Uterus (tissue), 4 donors: Measurements from ENCODE around the gene WDR55. TPM values are rescaled to one million over a fixed set of nuclear protein-coding genes. Genes with fewer than 3 reads are reported as not detected.
A peak's percentile ranks its signal among the peaks of the same experiment; 100 is the strongest.
"Not testable (repeated sequence)": the region's sequence is repeated elsewhere in the genome, so short reads cannot be mapped to it uniquely, and the experiment has no call there.

ENCODE experiments used
- DNase-seq, 2 donors: peaks; one replicate each; pipeline ENCODE4 v3.0.0-alpha.2; 2019 to 2020
- H3K27ac ChIP-seq, 2 donors: fragments of 200-600 bp; sonication (generic); 1 replicate in 1 of 2; 2 replicates in 1 of 2; pipeline ENCODE4 v1.5.1; 2016 to 2018
- H3K27me3 ChIP-seq, 2 donors: fragments of 200-600 bp; sonication (generic); one replicate each; pipeline ENCODE4 v1.5.1; 2018 to 2019; ENCODE audit warnings: control low read depth in 1 of 2
- H3K36me3 ChIP-seq, 2 donors: fragments of 200-600 bp; sonication (generic); one replicate each; pipeline ENCODE4 v1.5.1; 2019; ENCODE audit warnings: control low read depth in 1 of 2
- H3K4me1 ChIP-seq, 2 donors: fragments of 200-600 bp; sonication (generic); one replicate each; pipeline ENCODE4 v1.5.1; 2018 to 2019; ENCODE audit warnings: control low read depth in 1 of 2
- H3K4me3 ChIP-seq, 2 donors: fragments of 200-600 bp; sonication (generic); 1 replicate in 1 of 2; 2 replicates in 1 of 2; pipeline ENCODE4 v1.5.1; 2018 to 2019; ENCODE audit warnings: mild to moderate bottlenecking in 1 of 2
- H3K9me3 ChIP-seq, 2 donors: fragments of 200-600 bp; sonication (generic); one replicate each; pipeline ENCODE4 v1.5.1; 2019; ENCODE audit warnings: control low read depth in 1 of 2
- POLR2A ChIP-seq, 2 donors: fragments of 450-650 bp; IDR thresholded peaks; one replicate each; pipeline ENCODE4 v1.6.1; 2016; ENCODE audit warnings: antibody characterized with exemption in 2 of 2, mild to moderate bottlenecking in 1 of 2, moderate library complexity in 1 of 2
- intact Hi-C: fragments of 100-400 bp; cut with DNase I; formaldehyde crosslinking; loops from one replicate; pipeline ENCODE4 v1.15.1; 2023; ENCODE audit warnings: low total_unique reads
- total RNA-seq, 4 donors: library from RNA; depleted of rRNA in 3 of 4; stranded (reverse); fragments of >200 nt in 3 of 4; gene quantifications; one replicate each; pipeline versions ENCODE4 v1.1.0 to v1.2.4, GENCODE V29; 2014 to 2023
- TF ChIP-seq, protein P1 (sequence below), 4 experiments: fragments of 200-600 bp in 2 of 4; fragments of 450-650 bp in 2 of 4; sonication (generic) in 2 of 4; IDR thresholded peaks; one replicate each; pipeline ENCODE4 v1.5.1; 2016 to 2019; ENCODE audit warnings: antibody characterized with exemption in 4 of 4, mild to moderate bottlenecking in 2 of 4, moderate library complexity in 1 of 4
- donor health status: DM: yes; HTN: yes; CAD: no.

Gene WDR55
- total RNA-seq, 4 donors from 2014 or later = 5.9 to 21.9 (median 17.9) TPM

DNA sequence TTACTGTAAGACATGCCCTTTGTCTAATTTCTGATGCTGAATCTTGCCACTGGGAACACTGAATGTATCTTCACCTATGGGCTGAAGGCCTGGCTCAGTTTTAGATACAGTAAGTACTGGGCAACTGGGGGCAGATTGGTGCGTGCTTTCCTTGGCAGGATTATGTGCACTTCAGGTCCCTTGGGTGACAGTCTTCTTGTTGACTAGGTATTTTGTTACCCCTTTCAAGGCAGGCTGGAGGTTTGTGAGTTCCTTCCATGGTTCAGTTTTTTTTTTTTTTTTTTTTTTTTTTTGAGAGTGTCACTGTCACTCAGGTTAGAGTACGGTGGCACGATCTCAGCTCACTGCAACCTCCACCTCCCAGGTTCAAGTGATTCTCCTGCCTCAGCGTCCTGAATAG, 43.1 kb downstream of the WDR55 start:
- intact Hi-C loops = no loop called here
- Histone ChIP-seq H3K36me3 (no peaks in the 10 kb centered on the region), H3K4me1 (no peaks in the 10 kb centered on the region), H3K27me3 (no peaks in the 10 kb centered on the region), H3K27ac (no peak overlapping the region), H3K4me3 (no peak overlapping the region), H3K9me3 (no peaks in the 10 kb centered on the region)
- no peak for DNase-seq
- no peak for TF ChIP-seq POLR2A (IDR thresholded peaks at IDR 0.05)
- TF ChIP-seq, protein P1, sequence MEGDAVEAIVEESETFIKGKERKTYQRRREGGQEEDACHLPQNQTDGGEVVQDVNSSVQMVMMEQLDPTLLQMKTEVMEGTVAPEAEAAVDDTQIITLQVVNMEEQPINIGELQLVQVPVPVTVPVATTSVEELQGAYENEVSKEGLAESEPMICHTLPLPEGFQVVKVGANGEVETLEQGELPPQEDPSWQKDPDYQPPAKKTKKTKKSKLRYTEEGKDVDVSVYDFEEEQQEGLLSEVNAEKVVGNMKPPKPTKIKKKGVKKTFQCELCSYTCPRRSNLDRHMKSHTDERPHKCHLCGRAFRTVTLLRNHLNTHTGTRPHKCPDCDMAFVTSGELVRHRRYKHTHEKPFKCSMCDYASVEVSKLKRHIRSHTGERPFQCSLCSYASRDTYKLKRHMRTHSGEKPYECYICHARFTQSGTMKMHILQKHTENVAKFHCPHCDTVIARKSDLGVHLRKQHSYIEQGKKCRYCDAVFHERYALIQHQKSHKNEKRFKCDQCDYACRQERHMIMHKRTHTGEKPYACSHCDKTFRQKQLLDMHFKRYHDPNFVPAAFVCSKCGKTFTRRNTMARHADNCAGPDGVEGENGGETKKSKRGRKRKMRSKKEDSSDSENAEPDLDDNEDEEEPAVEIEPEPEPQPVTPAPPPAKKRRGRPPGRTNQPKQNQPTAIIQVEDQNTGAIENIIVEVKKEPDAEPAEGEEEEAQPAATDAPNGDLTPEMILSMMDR (IDR thresholded peaks at IDR 0.05) = no peak

DNA sequence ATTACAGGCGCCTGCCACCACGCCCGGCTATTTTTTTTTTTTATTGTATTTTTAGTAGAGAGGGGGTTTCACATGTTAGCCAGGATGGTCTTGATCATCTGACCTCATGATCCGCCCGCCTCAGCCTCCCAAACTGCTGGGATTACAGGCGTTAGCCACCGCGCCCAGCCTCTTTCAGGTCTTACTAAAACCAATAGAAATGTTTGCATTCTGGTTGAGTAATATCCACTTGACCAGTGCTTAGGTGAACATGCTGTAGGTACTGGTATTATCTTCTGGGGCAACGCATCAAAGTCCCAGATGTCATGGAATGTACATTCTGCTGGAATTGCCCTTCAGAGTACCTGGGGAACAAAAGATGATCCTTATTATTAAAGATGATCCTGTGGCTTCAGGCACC, 44.1 kb downstream of the WDR55 start:
- H3K4me1 ChIP-seq, H3K4me3 ChIP-seq, H3K36me3 ChIP-seq, H3K27me3 ChIP-seq, intact Hi-C loops, H3K9me3 ChIP-seq, H3K27ac ChIP-seq, DNase-seq: not testable (repeated sequence)

DNA sequence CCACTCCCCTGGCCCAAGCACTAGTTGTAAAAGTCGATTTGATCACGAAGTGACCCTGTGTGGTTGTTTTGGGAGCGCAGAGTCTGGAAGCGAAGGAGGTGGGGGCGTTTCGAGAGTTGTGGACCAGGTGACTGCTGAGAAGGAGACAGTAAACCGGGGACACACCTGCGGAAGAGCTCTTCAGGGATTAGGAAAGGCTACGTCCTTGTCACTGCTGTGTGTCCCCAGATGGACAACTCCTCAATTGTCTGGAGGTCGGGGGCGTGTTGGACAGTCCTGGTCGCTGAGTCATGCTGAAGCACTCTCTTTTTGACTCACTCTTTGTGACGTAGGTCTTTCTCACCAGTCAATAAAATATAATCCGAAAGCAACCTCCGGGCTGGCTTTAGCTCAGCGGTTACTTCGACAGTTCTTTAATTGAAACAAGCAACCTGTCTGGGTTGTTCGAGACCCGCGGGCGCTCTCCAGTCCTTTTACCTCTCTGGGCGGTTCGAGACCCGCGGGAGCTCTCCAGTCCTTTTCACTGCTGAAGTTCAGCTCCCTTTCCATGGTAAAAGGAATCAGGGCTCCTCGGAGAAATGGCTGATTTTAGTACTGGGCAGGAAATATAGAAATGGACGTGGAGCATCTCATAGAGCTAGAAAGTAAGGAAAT, 46.3 kb downstream of the WDR55 start:
- intact Hi-C loops = no loop called here
- Histone ChIP-seq H3K36me3 (no peaks in the 10 kb centered on the region), H3K4me1 (no peaks in the 10 kb centered on the region), H3K9me3 (no peaks in the 10 kb centered on the region), H3K27me3 (no peaks in the 10 kb centered on the region), H3K4me3 (peak overlapping the region; percentile 45 to 66), H3K27ac (peak overlapping the region; percentile 91 to 94)
- DNase-seq = peak; percentile 88 to 91
- TF ChIP-seq, protein P1 (IDR thresholded peaks at IDR 0.05) = no peak
- TF ChIP-seq POLR2A (IDR thresholded peaks at IDR 0.05) = peak; percentile 23 to 57

DNA sequence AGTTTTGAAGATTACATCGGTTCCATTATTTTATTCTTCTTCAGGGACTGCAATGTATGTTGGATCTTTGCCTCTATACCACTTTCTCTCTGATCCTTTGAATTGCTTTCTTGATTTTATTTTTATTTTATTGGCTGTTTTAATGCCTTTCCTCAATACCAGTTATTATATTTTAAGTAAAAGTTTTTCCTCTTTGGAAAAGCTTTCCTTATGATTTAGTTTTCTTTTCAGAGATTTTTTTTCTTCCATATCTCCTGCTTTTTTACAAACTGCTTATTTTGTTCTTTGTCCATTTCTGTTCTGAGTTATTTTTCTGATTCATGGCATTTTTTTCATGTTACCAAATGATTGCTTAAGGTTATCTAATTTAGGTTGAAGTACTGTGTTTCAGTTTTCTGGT, 47.1 kb downstream of the WDR55 start:
- Histone ChIP-seq H3K9me3 (no peaks in the 10 kb centered on the region), H3K27me3 (no peaks in the 10 kb centered on the region), H3K36me3 (no peaks in the 10 kb centered on the region), H3K27ac (peak overlapping the region; percentile 91 to 94), H3K4me3 (peak overlapping the region in 1 of 2 donors; percentile 45), H3K4me1 (no peaks in the 10 kb centered on the region)
- no peak for DNase-seq
- intact Hi-C loops = no loop called here
- no peak for TF ChIP-seq POLR2A (IDR thresholded peaks at IDR 0.05)
- TF ChIP-seq, protein P1 (IDR thresholded peaks at IDR 0.05) = no peak

DNA sequence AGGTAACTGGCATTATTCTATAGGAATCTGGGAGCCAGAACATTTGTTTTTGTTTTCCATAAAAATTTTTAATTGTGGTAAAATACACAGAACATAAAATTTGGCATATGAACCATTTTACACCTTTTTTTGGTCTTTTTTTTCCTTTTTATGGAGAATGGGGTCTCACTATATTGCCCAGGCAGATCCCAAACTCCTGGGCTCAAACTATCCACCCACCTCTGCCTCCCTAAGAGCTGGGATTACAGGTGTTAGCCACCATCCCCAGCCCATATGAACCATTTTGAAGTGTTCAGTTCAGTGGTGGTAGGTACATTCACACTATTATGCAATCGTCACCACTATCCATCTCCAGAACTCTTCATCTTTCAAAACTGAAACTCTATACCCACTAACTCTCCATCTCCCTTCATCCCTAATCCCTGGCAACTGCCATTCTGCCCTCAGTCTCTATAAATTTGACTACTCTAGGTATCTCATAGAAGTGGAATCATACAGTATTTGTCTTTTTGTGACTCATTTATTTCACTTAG, 48.9 kb downstream of the WDR55 start:
- Histone ChIP-seq H3K27me3 (no peaks in the 10 kb centered on the region), H3K27ac (no peak overlapping the region), H3K9me3 (no peaks in the 10 kb centered on the region), H3K4me3 (no peak overlapping the region), H3K4me1 (no peaks in the 10 kb centered on the region), H3K36me3 (no peaks in the 10 kb centered on the region)
- DNase-seq = no peak
- intact Hi-C loops = no loop called here
- TF ChIP-seq, protein P1 (IDR thresholded peaks at IDR 0.05) = no peak
- no peak for TF ChIP-seq POLR2A (IDR thresholded peaks at IDR 0.05)

DNA sequence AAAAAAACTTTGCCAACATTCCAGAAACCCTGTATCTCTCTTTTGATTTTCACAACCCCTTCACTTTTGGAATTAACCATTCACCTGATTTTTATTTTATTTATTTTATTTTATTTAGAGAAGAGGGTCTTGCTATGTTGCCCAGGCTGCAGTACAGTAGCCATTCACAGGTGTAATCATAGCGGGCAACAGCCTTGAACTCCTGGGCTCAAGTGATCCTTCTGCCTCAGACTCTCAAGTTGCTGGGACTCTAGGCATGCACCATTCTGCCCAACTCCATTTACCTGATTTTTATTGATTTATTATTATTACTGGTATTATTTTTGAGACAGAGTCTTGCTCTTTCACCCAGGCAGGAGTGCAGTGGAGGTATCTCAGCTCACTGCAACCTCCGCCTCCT, 51.5 kb downstream of the WDR55 start:
- H3K4me3 ChIP-seq, intact Hi-C loops, H3K4me1 ChIP-seq, H3K9me3 ChIP-seq, DNase-seq, H3K27ac ChIP-seq, H3K27me3 ChIP-seq, H3K36me3 ChIP-seq: not testable (repeated sequence)
